ENCODE results near the gene B4GALT4. TPM values are rescaled to one million over a fixed set of nuclear protein-coding genes. Genes with fewer than 3 reads are reported as not detected.
A peak's percentile ranks its signal among the peaks of the same experiment; 100 is the strongest.
"Not testable (repeated sequence)": the region's sequence is repeated elsewhere in the genome, so short reads cannot be mapped to it uniquely, and the experiment has no call there.

The B4GALT4 gene
- total and polyA plus RNA-seq, 7 donors = 3.2 to 12.7 (median 6.2) TPM

- DNase-seq = peak in 1 of 2 donors; percentile 20
- no peak for ATAC-seq
- no peaks in the 10 kb centered on the region for H3K36me3 ChIP-seq (ENCODE audit: insufficient read depth in 1 of 2, low read depth in 1 of 2)
- H3K9me3 ChIP-seq = no peaks in the 10 kb centered on the region
- TF ChIP-seq CTCF (IDR thresholded peaks at IDR 0.05) = no peak
- no peaks in the 10 kb centered on the region for H3K4me1 ChIP-seq
- intact Hi-C loops (cut with DNase I) = no loop called here
- 82 to 85% (median 83%) methylated on average over 10 of the region's 10 CpGs for WGBS, 3 donors
- no peak overlapping the region for H3K4me3 ChIP-seq
- peaks cover 0 to 4% (median 3%) of the 10 kb centered on the region in 3 donors for H3K27me3 ChIP-seq (ENCODE audit: insufficient read depth in 3 of 3, low read length in 2 of 3)
- no peak overlapping the region for H3K27ac ChIP-seq
Measured at GRCh38 chr3:119175872-119176756, 64.6 kb downstream of the B4GALT4 start.

GRCh38 chr3:119173325-119173724 lies 67.4 kb downstream of the B4GALT4 start, which contains the start of gene UPK1B:
Gene UPK1B (plus strand): TSS chr3:119173598. CDS start chr3:119186742, 13,144 bp downstream.
- Histone ChIP-seq H3K9me3 (no peaks in the 10 kb centered on the region), H3K36me3 (ENCODE audit: insufficient read depth in 1 of 2, low read depth in 1 of 2) (no peaks in the 10 kb centered on the region), H3K27me3 (ENCODE audit: insufficient read depth in 3 of 3, low read length in 2 of 3) (peaks cover 0 to 4% (median 3%) of the 10 kb centered on the region in 3 donors), H3K27ac (no peak within 1 kb of the TSS), H3K4me3 (no peak within 1 kb of the TSS), H3K4me1 (no peaks in the 10 kb centered on the region)
- no peak for ATAC-seq
- DNase-seq = no peak
- 14 to 20% (median 18%) methylated on average over 13 of the region's 13 CpGs for WGBS, 3 donors
- TF ChIP-seq CTCF (IDR thresholded peaks at IDR 0.05) = no peak
- intact Hi-C loops (cut with DNase I) = no loop called here

- Histone ChIP-seq H3K36me3 (ENCODE audit: insufficient read depth in 1 of 2, low read depth in 1 of 2) (no peaks in the 10 kb centered on the region), H3K4me1 (no peaks in the 10 kb centered on the region), H3K4me3 (no peak overlapping the region), H3K27me3 (ENCODE audit: insufficient read depth in 3 of 3, low read length in 2 of 3) (peaks cover 0 to 3% (median 0%) of the 10 kb centered on the region in 3 donors), H3K9me3 (no peaks in the 10 kb centered on the region), H3K27ac (no peak overlapping the region)
- ATAC-seq = no peak
- WGBS, 3 donors = 74 to 80% (median 79%) methylated on average over 3 of the region's 3 CpGs
- intact Hi-C loops (cut with DNase I) = no loop called here
- DNase-seq = no peak
- no peak for TF ChIP-seq CTCF (IDR thresholded peaks at IDR 0.05)
Measured at GRCh38 chr3:119170821-119171220, 69.9 kb downstream of the B4GALT4 start.

GRCh38 chr3:119164745-119165144 lies 75.9 kb downstream of the B4GALT4 start:
- H3K27ac ChIP-seq; H3K27me3 ChIP-seq (ENCODE audit: insufficient read depth in 3 of 3, low read length in 2 of 3); H3K4me3 ChIP-seq; H3K9me3 ChIP-seq; H3K36me3 ChIP-seq (ENCODE audit: insufficient read depth in 1 of 2, low read depth in 1 of 2); ATAC-seq; H3K4me1 ChIP-seq; DNase-seq; intact Hi-C loops (cut with DNase I): not testable (repeated sequence)
- 81 to 92% (median 87%) methylated on average over 9 of the region's 9 CpGs for WGBS, 3 donors

Other genes with a start within 250 kb of the B4GALT4 start
- 1 to 10 TPM; 2.2 to 8.5 (median 4.3) TPM for gene IGSF11, start 206.0 kb downstream of the B4GALT4 start, total RNA-seq
- 1 to 10 TPM in 2 of 3 donors, under 1 TPM in 1; 0.23 to 7.4 (median 4.3) TPM for gene IGSF11, start 206.0 kb downstream of the B4GALT4 start, polyA plus RNA-seq
- not detected for gene TEX55, start 94.7 kb downstream of the B4GALT4 start, total RNA-seq
- gene TEX55, start 94.7 kb downstream of the B4GALT4 start, polyA plus RNA-seq = under 1 TPM in 1 of 3 donors, not detected in 2; 0.05 TPM
- not detected for gene UPK1B, start 67.3 kb downstream of the B4GALT4 start, total RNA-seq
- under 1 TPM; 0.03 to 0.06 (median 0.05) TPM for gene UPK1B, start 67.3 kb downstream of the B4GALT4 start, polyA plus RNA-seq
- 10 to 100 TPM in 2 of 4 donors, 1 to 10 TPM in 2; 5.3 to 13.2 (median 9.0) TPM for gene ARHGAP31, start 53.5 kb upstream of the B4GALT4 start, total RNA-seq
- gene ARHGAP31, start 53.5 kb upstream of the B4GALT4 start, polyA plus RNA-seq = 1 to 10 TPM; 1.9 to 2.7 (median 2.6) TPM
- gene TMEM39A, start 222.7 kb upstream of the B4GALT4 start, total RNA-seq = 10 to 100 TPM in 2 of 4 donors, 1 to 10 TPM in 2; 7.5 to 15.6 (median 10.1) TPM
- gene TMEM39A, start 222.7 kb upstream of the B4GALT4 start, polyA plus RNA-seq = 10 to 100 TPM in 2 of 3 donors, 1 to 10 TPM in 1; 6.0 to 13.0 (median 11.0) TPM
- gene POGLUT1, start 228.1 kb upstream of the B4GALT4 start, total RNA-seq = 1 to 10 TPM; 3.8 to 5.4 (median 4.4) TPM
- 1 to 10 TPM; 3.1 to 4.3 (median 3.3) TPM for gene POGLUT1, start 228.1 kb upstream of the B4GALT4 start, polyA plus RNA-seq